Urinary bladder (tissue), 4 donors: Measurements from ENCODE around the gene AARSD1. TPM values are rescaled to one million over a fixed set of nuclear protein-coding genes. Genes with fewer than 3 reads are reported as not detected.
"Not testable (repeated sequence)": the region's sequence is repeated elsewhere in the genome, so short reads cannot be mapped to it uniquely, and the experiment has no call there.

Experiments
- DNase-seq: peaks from one replicate; pipeline ENCODE4 v3.0.0-alpha.2; 2015; ENCODE audit errors: extremely low spot score
- H3K27ac ChIP-seq: one replicate; pipeline ENCODE4 v1.5.1; 2013; ENCODE audit warnings: low read depth, mild to moderate bottlenecking, moderate library complexity
- H3K36me3 ChIP-seq: one replicate; pipeline ENCODE4 v1.6.1; 2013; ENCODE audit warnings: mild to moderate bottlenecking, moderate library complexity; ENCODE audit not compliant: insufficient read depth
- H3K4me1 ChIP-seq: one replicate; pipeline ENCODE4 v1.6.1; 2013; ENCODE audit warnings: mild to moderate bottlenecking, moderate library complexity; ENCODE audit not compliant: insufficient read depth
- H3K4me3 ChIP-seq: one replicate; pipeline ENCODE4 v1.5.1; 2013; ENCODE audit warnings: low read depth, low read length
- WGBS: extraction: QIAGEN DNeasy Blood & Tissue Kit; methylation state at CpG from one replicate; pipeline ENCODE4 v1.1.7; 2013; 5-methylcytosine and 5-hydroxymethylcytosine counted together
- polyA plus RNA-seq: library from polyadenylated mRNA; stranded (reverse); fragments of 200-250 nt; gene quantifications from one replicate; pipeline ENCODE4 v1.2.3, GENCODE V29; 2013
- total RNA-seq: library from RNA; depleted of rRNA; stranded (reverse); fragments of >200 nt; gene quantifications from one replicate; pipeline ENCODE4 v1.2.3, GENCODE V29; 2014
- donor health status: healthy with polysubstance abuse.
- donor health status: healthy.

Gene AARSD1
- total and polyA plus RNA-seq, 2 donors = 20.6 to 36.2 TPM

- WGBS = 79% methylated on average over 10 of the region's 10 CpGs
- not testable (repeated sequence) for DNase-seq, H3K36me3 ChIP-seq, H3K27ac ChIP-seq, H3K4me1 ChIP-seq, H3K4me3 ChIP-seq
These were observed 29.7 kb upstream of the AARSD1 start for GRCh38 chr17:42993913-42994312.

- Histone ChIP-seq H3K27ac (no peak overlapping the region), H3K36me3 (peaks cover 9% of the 10 kb centered on the region), H3K4me3 (no peak overlapping the region), H3K4me1 (no peaks in the 10 kb centered on the region)
- 77% methylated on average over 5 of the region's 5 CpGs for WGBS
- no peak for DNase-seq
These were observed 28.6 kb upstream of the AARSD1 start for GRCh38 chr17:42992872-42993271.

GRCh38 chr17:42991471-42991870 is 27.2 kb upstream of the AARSD1 start:
- Histone ChIP-seq H3K4me3 (no peak overlapping the region), H3K36me3 (peaks cover 12% of the 10 kb centered on the region), H3K4me1 (no peaks in the 10 kb centered on the region), H3K27ac (no peak overlapping the region)
- 92% methylated on average over 6 of the region's 6 CpGs for WGBS
- DNase-seq = no peak

- Histone ChIP-seq H3K4me1 (no peaks in the 10 kb centered on the region), H3K27ac (no peak overlapping the region), H3K4me3 (no peak overlapping the region), H3K36me3 (peaks cover 12% of the 10 kb centered on the region)
- DNase-seq = no peak
- 87% methylated on average over 6 of the region's 6 CpGs for WGBS
These were observed 25.7 kb upstream of the AARSD1 start for GRCh38 chr17:42989726-42990652.

- Histone ChIP-seq H3K27ac (no peak overlapping the region), H3K4me1 (no peaks in the 10 kb centered on the region), H3K36me3 (peaks cover 12% of the 10 kb centered on the region), H3K4me3 (no peak overlapping the region)
- no peak for DNase-seq
- WGBS = 96% methylated on average over 5 of the region's 5 CpGs
These were observed 24.9 kb upstream of the AARSD1 start for GRCh38 chr17:42989141-42989540.

GRCh38 chr17:42985225-42985624 is 21.0 kb upstream of the AARSD1 start:
- 60% methylated on average over 1 of the region's 1 CpG for WGBS
- H3K4me3 ChIP-seq = no peak overlapping the region
- H3K4me1 ChIP-seq = no peaks in the 10 kb centered on the region
- peak overlapping the region; percentile 18 for H3K27ac ChIP-seq
- H3K36me3 ChIP-seq = peaks cover 12% of the 10 kb centered on the region
- DNase-seq = no peak

- Histone ChIP-seq H3K36me3 (no peaks in the 10 kb centered on the region), H3K4me1 (no peaks in the 10 kb centered on the region), H3K27ac (no peak overlapping the region), H3K4me3 (no peak overlapping the region)
- no peak for DNase-seq
These were observed 18.0 kb upstream of the AARSD1 start for GRCh38 chr17:42982266-42982665.

GRCh38 chr17:42980766-42981397 is 16.6 kb upstream of the AARSD1 start:
- H3K4me1 ChIP-seq = no peaks in the 10 kb centered on the region
- no peaks in the 10 kb centered on the region for H3K36me3 ChIP-seq
- H3K27ac ChIP-seq = peak overlapping the region; percentile 70
- no peak for DNase-seq
- peak overlapping the region; percentile 92 for H3K4me3 ChIP-seq
- under 1% methylated on average over 67 of the region's 67 CpGs for WGBS

- Histone ChIP-seq H3K36me3 (no peaks in the 10 kb centered on the region), H3K4me3 (peak within 1 kb of the TSS; percentile 92), H3K27ac (peak within 1 kb of the TSS; percentile 70), H3K4me1 (no peaks in the 10 kb centered on the region)
- DNase-seq = peak; percentile 66
- under 1% methylated on average over 39 of the region's 39 CpGs for WGBS
These were observed 16.1 kb upstream of the AARSD1 start, which contains the start of gene RUNDC1 for GRCh38 chr17:42980274-42980765. Gene RUNDC1 (plus strand): TSS chr17:42980565. CDS start chr17:42980577, 12 bp downstream.

GRCh38 chr17:42979511-42980273 is 15.4 kb upstream of the AARSD1 start, which contains the start of gene PTGES3L:
Gene PTGES3L (minus strand): TSS chr17:42980080. CDS start chr17:42980053, 27 bp downstream.
- H3K4me3 ChIP-seq = peak within 1 kb of the TSS; percentile 92
- 32% methylated on average over 21 of the region's 21 CpGs for WGBS
- H3K27ac ChIP-seq = peak within 1 kb of the TSS; percentile 70
- H3K4me1 ChIP-seq = no peaks in the 10 kb centered on the region
- DNase-seq = no peak
- no peaks in the 10 kb centered on the region for H3K36me3 ChIP-seq

- H3K4me3 ChIP-seq, H3K27ac ChIP-seq, H3K36me3 ChIP-seq, H3K4me1 ChIP-seq, DNase-seq: not testable (repeated sequence)
- WGBS = 85% methylated on average over 16 of the region's 16 CpGs
These were observed 11.4 kb upstream of the AARSD1 start for GRCh38 chr17:42975701-42976100.

- no peak for DNase-seq
- Histone ChIP-seq H3K36me3 (no peaks in the 10 kb centered on the region), H3K27ac (no peak overlapping the region), H3K4me1 (no peaks in the 10 kb centered on the region), H3K4me3 (no peak overlapping the region)
- 62% methylated on average over 2 of the region's 2 CpGs for WGBS
These were observed 11.0 kb upstream of the AARSD1 start for GRCh38 chr17:42975265-42975664.

- not testable (repeated sequence) for H3K36me3 ChIP-seq, H3K4me1 ChIP-seq, H3K4me3 ChIP-seq, H3K27ac ChIP-seq, DNase-seq
- whole genome bisulfite sequencing = 80% methylated on average over 12 of the region's 18 CpGs
These were observed 9.1 kb upstream of the AARSD1 start for GRCh38 chr17:42973323-42973722.
